K562 (cell line): Measurements from ENCODE around the gene COA4. TPM values are rescaled to one million over a fixed set of nuclear protein-coding genes. Genes with fewer than 3 reads are reported as not detected.

Experiments used
- ARNT ChIP-seq, 2 experiments: fragments of 450-650 bp; IDR thresholded peaks; 2 replicates each; pipeline ENCODE4 v1.6.1; 2016; ENCODE audit warnings: mild to moderate bottlenecking in 1 of 2
- CAMTA2 ChIP-seq: fragments of 250-450 bp; sonication (Bioruptor Pico); conservative IDR thresholded peaks from 2 replicates; pipeline ENCODE4 v1.5.1; 2022
- CBX3 ChIP-seq, 2 experiments: IDR thresholded peaks; 1 replicate in 1 of 2; 2 replicates in 1 of 2; pipeline ENCODE4 v1.6.1; 2012; ENCODE audit warnings: inconsistent platforms in 2 of 2, low read length in 2 of 2, borderline replicate concordance in 1 of 2, control low read depth in 1 of 2
- CC2D1A ChIP-seq: fragments of 450-650 bp; IDR thresholded peaks from 2 replicates; pipeline ENCODE4 v1.6.1; 2017; ENCODE audit warnings: mild to moderate bottlenecking
- FOXM1 ChIP-seq, 2 experiments: fragments of 450-650 bp in 1 of 2; sonication (generic) in 1 of 2; formaldehyde crosslinking in 1 of 2; IDR thresholded peaks; 2 replicates each; pipeline versions ENCODE4 v1.6.1 to v1.9.0; 2017 to 2022; ENCODE audit warnings: low read depth in 2 of 2, mild to moderate bottlenecking in 2 of 2, missing genetic modification reagents in 1 of 2, moderate library complexity in 1 of 2
- GABPB1 ChIP-seq: sonication (generic); formaldehyde crosslinking; IDR thresholded peaks from 2 replicates; pipeline ENCODE4 v1.8.0; 2022; ENCODE audit warnings: mild to moderate bottlenecking, missing genetic modification reagents
- HDAC2 ChIP-seq: fragments of 450-650 bp; IDR thresholded peaks from 2 replicates; pipeline ENCODE4 v1.6.1; 2016; ENCODE audit warnings: mild to moderate bottlenecking
- HMGXB4 ChIP-seq: sonication (generic); formaldehyde crosslinking; IDR thresholded peaks from 2 replicates; pipeline ENCODE4 v1.8.1; 2023; ENCODE audit warnings: mild to moderate bottlenecking, missing genetic modification reagents
- HNRNPH1 ChIP-seq: fragments of 200-400 bp; formaldehyde crosslinking; optimal IDR thresholded peaks from 2 replicates; pipeline ENCODE3; 2017; ENCODE audit warnings: low read depth, mild to moderate bottlenecking, low read length, moderate library complexity
- LCOR ChIP-seq: sonication (generic); formaldehyde crosslinking; IDR thresholded peaks from 2 replicates; pipeline ENCODE4 v1.8.0; 2022; ENCODE audit warnings: mild to moderate bottlenecking, missing genetic modification reagents
- MYNN ChIP-seq, 2 experiments: sonication (generic); formaldehyde crosslinking in 1 of 2; IDR thresholded peaks; 2 replicates each; pipeline versions ENCODE4 v1.5.0 to v1.6.1; 2016 to 2020; ENCODE audit warnings: antibody characterized with exemption in 1 of 2, missing genetic modification reagents in 1 of 2
- NBN ChIP-seq: fragments of 450-650 bp; IDR thresholded peaks from 2 replicates; pipeline ENCODE4 v1.6.1; 2016; ENCODE audit warnings: low read depth, mild to moderate bottlenecking
- SIN3A ChIP-seq, 2 experiments: fragments of 150-350 bp in 1 of 2; IDR thresholded peaks; 2 replicates each; pipeline ENCODE4 v1.6.1; 2011 to 2016; ENCODE audit warnings: borderline replicate concordance in 2 of 2, low read depth in 2 of 2, low read length in 2 of 2, mild to moderate bottlenecking in 2 of 2, moderate library complexity in 2 of 2; ENCODE audit not compliant: control insufficient read depth in 1 of 2
- SREBF2 ChIP-seq: sonication (generic); formaldehyde crosslinking; IDR thresholded peaks from 2 replicates; pipeline ENCODE4 v1.4.0; 2020; ENCODE audit warnings: mild to moderate bottlenecking, missing genetic modification reagents
- ZNF551 ChIP-seq: fragments of 250-450 bp; sonication (Bioruptor Pico); IDR thresholded peaks from 2 replicates; pipeline ENCODE4 v1.5.0; 2021; ENCODE audit warnings: mild to moderate bottlenecking, moderate library complexity
- polyA plus RNA-seq, 8 experiments: library from polyadenylated mRNA; depleted of rRNA in 4 of 8; stranded (reverse) in 5 of 8; unstranded in 3 of 8; fragments of >200 nt; fragmentation: Nextera tagmentation in 2 of 8; fragmentation: Illumina TruSeq in 1 of 8; extraction: Ambion mirVana in 2 of 8; extraction: Trizol in 1 of 8; gene quantifications; 2 replicates each; pipeline versions ENCODE4 v1.2.1 to v1.2.3, GENCODE V29; 2011 to 2014; ENCODE audit warnings: inconsistent platforms in 1 of 8, missing spikeins in 1 of 8
- total RNA-seq, 7 experiments: library from RNA; depleted of rRNA in 6 of 7; stranded (reverse); fragments of >200 nt in 6 of 7; fragmentation: Illumina TruSeq in 2 of 7; extraction: Trizol in 2 of 7; gene quantifications; 2 replicates each; pipeline versions ENCODE4 v1.2.1 to v1.2.3, GENCODE V29; 2011 to 2021; ENCODE audit warnings: low replicate concordance in 1 of 7
- TF ChIP-seq, protein P1 (sequence below), 2 experiments: fragments of 200-800 bp in 1 of 2; sonication (Bioruptor generic) in 1 of 2; sonication (generic) in 1 of 2; formaldehyde crosslinking in 1 of 2; IDR thresholded peaks in 1 of 2; conservative IDR thresholded peaks in 1 of 2; 2 replicates each; pipeline versions ENCODE4 v1.5.0 to v1.6.1; 2016 to 2020; ENCODE audit warnings: missing compliant biosample characterization in 1 of 2, missing genetic modification characterization in 1 of 2, missing genetic modification reagents in 1 of 2

The COA4 gene
- total and polyA plus RNA-seq, 9 of the 15 experiments (the other 6 are each of a cell fraction or from before 2014, with no cell fraction given) = 108 to 255 (median 152) TPM

DNA sequence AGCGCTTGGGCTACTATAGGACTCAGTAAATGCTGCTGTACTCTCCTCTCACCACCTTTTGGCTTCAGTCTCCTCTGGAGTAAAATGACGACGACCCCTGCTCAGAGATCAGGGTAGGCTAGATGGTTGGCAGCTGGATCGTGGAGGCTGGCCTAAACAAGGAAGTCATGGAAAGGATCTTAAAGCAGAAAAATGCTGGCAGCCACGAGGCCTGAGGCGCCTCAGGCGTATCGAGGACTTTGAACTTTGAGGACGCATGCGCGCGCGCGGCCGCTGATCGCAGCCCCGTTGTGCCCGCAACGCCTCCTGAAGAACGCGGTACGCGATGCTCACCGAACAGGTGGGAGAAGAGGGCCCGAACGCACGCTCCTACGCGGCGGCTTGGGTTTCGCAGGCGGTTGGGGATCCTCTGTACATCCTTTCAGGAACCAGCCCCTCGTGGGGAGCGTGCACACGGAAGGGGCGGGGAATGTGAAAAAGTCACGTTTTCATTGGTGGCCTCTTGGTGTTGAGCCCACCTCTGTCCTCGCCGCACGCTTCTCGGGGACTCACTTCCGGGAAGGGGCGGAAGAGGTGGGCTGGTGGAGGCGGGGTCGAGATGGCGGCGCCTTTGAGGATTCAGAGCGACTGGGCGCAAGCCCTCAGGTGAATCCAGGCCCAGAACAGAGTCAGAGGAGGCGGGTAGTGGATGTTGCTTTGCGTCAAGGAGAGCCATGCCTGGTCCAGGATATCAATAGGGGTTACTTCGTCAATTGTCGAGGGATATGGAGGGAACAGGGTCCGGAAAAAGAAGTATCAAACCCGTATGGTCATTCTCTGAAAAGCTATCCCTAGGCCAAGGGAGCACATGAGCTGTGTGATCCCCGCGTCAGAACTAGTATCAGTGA, at the start of gene COA4, which contains the start of gene PAAF1 (continued):
- no peak for TF ChIP-seq MYNN (IDR thresholded peaks at IDR 0.05)
- TF ChIP-seq MYNN (CRISPR knock-in tag; IDR thresholded peaks at IDR 0.05) = no peak
- no peak for TF ChIP-seq HMGXB4 (CRISPR knock-in tag)
- no peak for TF ChIP-seq FOXM1 (IDR thresholded peaks at IDR 0.05; ENCODE audit: low read depth)
- TF ChIP-seq FOXM1 (CRISPR knock-in tag; IDR thresholded peaks at IDR 0.05; ENCODE audit: low read depth) = no peak
- no peak for TF ChIP-seq ZNF551
- peak; percentile 85; the same call in 1 of the 2 replicates for TF ChIP-seq HDAC2
- TF ChIP-seq LCOR (CRISPR knock-in tag) = peak; percentile 89
- TF ChIP-seq CC2D1A = no peak
- no peak for TF ChIP-seq CAMTA2 (CRISPR knock-in tag)
- peak in 1 of 2 experiments; percentile 74; a peak in 1 of 3 replicates for TF ChIP-seq CBX3 (IDR thresholded peaks at IDR 0.05; ENCODE audit: borderline replicate concordance in 1 of 2, low read length in 2 of 2)
- TF ChIP-seq GABPB1 (CRISPR knock-in tag) = peak; percentile 89
- no peak for TF ChIP-seq SREBF2
- peak in 1 of 2 experiments; percentile 94; a peak in 3 of 4 replicates for TF ChIP-seq SIN3A (IDR thresholded peaks at IDR 0.05; ENCODE audit: borderline replicate concordance in 2 of 2, control insufficient read depth in 1 of 2, low read depth in 2 of 2, low read length in 2 of 2)
- TF ChIP-seq, protein P1, sequence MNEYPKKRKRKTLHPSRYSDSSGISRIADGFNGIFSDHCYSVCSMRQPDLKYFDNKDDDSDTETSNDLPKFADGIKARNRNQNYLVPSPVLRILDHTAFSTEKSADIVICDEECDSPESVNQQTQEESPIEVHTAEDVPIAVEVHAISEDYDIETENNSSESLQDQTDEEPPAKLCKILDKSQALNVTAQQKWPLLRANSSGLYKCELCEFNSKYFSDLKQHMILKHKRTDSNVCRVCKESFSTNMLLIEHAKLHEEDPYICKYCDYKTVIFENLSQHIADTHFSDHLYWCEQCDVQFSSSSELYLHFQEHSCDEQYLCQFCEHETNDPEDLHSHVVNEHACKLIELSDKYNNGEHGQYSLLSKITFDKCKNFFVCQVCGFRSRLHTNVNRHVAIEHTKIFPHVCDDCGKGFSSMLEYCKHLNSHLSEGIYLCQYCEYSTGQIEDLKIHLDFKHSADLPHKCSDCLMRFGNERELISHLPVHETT (CRISPR knock-in tag; conservative IDR thresholded peaks at IDR 0.05 in 1 of 2, IDR thresholded peaks at IDR 0.05 in 1 of 2) = 0 out of 4 replicates have a peak, but pooled peaks of 1 of the 2 experiments have one; percentile 11
- no peak for TF ChIP-seq ARNT (IDR thresholded peaks at IDR 0.05)
- TF ChIP-seq HNRNPH1 = no peak
- TF ChIP-seq NBN = peak; percentile 17; the same call in 1 of the 2 replicates
